HCT116 (cell line): ENCODE results near the gene EIF4G3. TPM values are rescaled to one million over a fixed set of nuclear protein-coding genes. Genes with fewer than 3 reads are reported as not detected.

Experiments
- ATAC-seq: fragments of 200-7000 bp; cut with Tn5 transposase; 2 replicates; pipeline ENCODE4 v1.9.1; 2020; ENCODE audit warnings: mild to moderate bottlenecking, moderate library complexity
- BruUV-seq: library from RNA; stranded (reverse); fragments of 400-500 nt; replicated peaks from 2 replicates; lab custom pipeline; 2021; lab: Mats Ljungman, UMichigan
- CTCF ChIA-PET: fragments of 300-600 bp; sonication (Branson Sonifier 250); formaldehyde crosslinking; loops from one replicate; lab custom pipeline; 2021; ENCODE audit warnings: antibody characterized with exemption; lab: Charles Lee
- POLR2A ChIA-PET: fragments of 300-600, 350-600 bp; sonication (Branson Sonifier 250); formaldehyde crosslinking; loops from one replicate; lab custom pipeline; 2021; ENCODE audit warnings: antibody characterized with exemption; lab: Charles Lee
- RAD21 ChIA-PET, 2 experiments: fragments of 300-600 bp; sonication (Branson Sonifier 250); formaldehyde crosslinking; loops; one replicate each; lab custom pipeline; 2023; ENCODE audit warnings: low total read pairs in 2 of 2; ENCODE audit not compliant: uncharacterized antibody in 2 of 2, unreplicated experiment in 2 of 2, low non-redundant PET in 1 of 2; lab: Charles Lee
- DNase-seq: peaks from one replicate; pipeline ENCODE4 v3.0.0-alpha.2; 2010; ENCODE audit warnings: low read depth, low spot score
- H2AFZ ChIP-seq: fragments of 200-600 bp; shearing (Covaris generic), sonication (generic); 2 replicates; pipeline ENCODE4 v1.6.1; 2017; ENCODE audit warnings: low read depth, mixed run types, mixed read lengths, antibody characterized with exemption, low read length; ENCODE audit not compliant: poor library complexity, severe bottlenecking
- H3K27ac ChIP-seq: 2 replicates; pipeline ENCODE4 v1.5.1; 2012; ENCODE audit warnings: low read depth, low read length
- H3K27me3 ChIP-seq: fragments of 200-600 bp; sonication (generic); 2 replicates; pipeline ENCODE4 v1.6.1; 2016; ENCODE audit warnings: mixed run types, low read length, mixed read lengths; ENCODE audit not compliant: insufficient read depth
- H3K36me3 ChIP-seq, 2 experiments: fragments of 200-500 bp in 1 of 2; fragments of 200-600 bp in 1 of 2; sonication (Bioruptor generic) in 1 of 2; sonication (generic) in 1 of 2; 2 replicates each; pipeline versions ENCODE4 v1.5.1 to v1.6.1; 2014 to 2016; ENCODE audit warnings: low read length in 2 of 2, inconsistent platforms in 1 of 2, mixed read lengths in 1 of 2, mixed run types in 1 of 2; ENCODE audit not compliant: insufficient read depth in 2 of 2, control insufficient read depth in 1 of 2
- H3K4me1 ChIP-seq, 2 experiments: fragments of 200-600 bp in 1 of 2; sonication (generic) in 1 of 2; 2 replicates each; pipeline versions ENCODE4 v1.5.1 to v1.6.1; 2012 to 2017; ENCODE audit warnings: low read length in 2 of 2, inconsistent platforms in 1 of 2, mild to moderate bottlenecking in 1 of 2, mixed read lengths in 1 of 2, mixed run types in 1 of 2, moderate library complexity in 1 of 2; ENCODE audit not compliant: insufficient read depth in 2 of 2, control insufficient read depth in 1 of 2
- H3K4me2 ChIP-seq: fragments of 200-600 bp; sonication (generic); 2 replicates; pipeline ENCODE4 v1.6.1; 2017; ENCODE audit warnings: mixed run types, low read length, mixed read lengths
- H3K4me3 ChIP-seq, 2 experiments: fragments of 200-600 bp in 1 of 2; sonication (generic) in 1 of 2; replicated peaks in 1 of 2; 2 replicates each; pipeline ENCODE4 v1.5.1; 2011 to 2016; ENCODE audit warnings: low read length in 2 of 2, control low read depth in 1 of 2, low read depth in 1 of 2, mild to moderate bottlenecking in 1 of 2, mixed read lengths in 1 of 2, mixed run types in 1 of 2
- H3K79me2 ChIP-seq: fragments of 200-600 bp; sonication (generic); 2 replicates; pipeline ENCODE4 v1.6.1; 2017; ENCODE audit warnings: mild to moderate bottlenecking, mixed run types, low read length, moderate library complexity, mixed read lengths; ENCODE audit not compliant: insufficient read depth
- H3K9ac ChIP-seq: fragments of 200-600 bp; sonication (generic); 2 replicates; pipeline ENCODE4 v1.6.1; 2016; ENCODE audit warnings: low read length, mixed read lengths
- H3K9me2 ChIP-seq: fragments of 200-600 bp; sonication (generic), shearing (Covaris generic); 2 replicates; pipeline ENCODE4 v1.6.1; 2017; ENCODE audit warnings: mixed run types, mild to moderate bottlenecking, moderate library complexity; ENCODE audit not compliant: insufficient read depth
- H3K9me3 ChIP-seq, 2 experiments: fragments of 200-500 bp in 1 of 2; fragments of 200-600 bp in 1 of 2; sonication (Bioruptor generic) in 1 of 2; sonication (generic) in 1 of 2; 2 replicates each; pipeline ENCODE4 v1.6.1; 2014 to 2017; ENCODE audit warnings: low read length in 2 of 2, mixed read lengths in 2 of 2, inconsistent platforms in 1 of 2, low read depth in 1 of 2, mild to moderate bottlenecking in 1 of 2, mixed run types in 1 of 2, moderate library complexity in 1 of 2; ENCODE audit not compliant: control insufficient read depth in 1 of 2, insufficient read depth in 1 of 2
- H4K20me1 ChIP-seq: fragments of 200-600 bp; sonication (generic), shearing (Covaris generic); 2 replicates; pipeline ENCODE4 v1.6.1; 2017; ENCODE audit warnings: mixed run types, mild to moderate bottlenecking, moderate library complexity; ENCODE audit not compliant: insufficient read depth
- CEBPB ChIP-seq: IDR thresholded peaks from 2 replicates; pipeline ENCODE4 v1.6.1; 2012; ENCODE audit warnings: low read depth
- EGR1 ChIP-seq: IDR thresholded peaks from 2 replicates; pipeline ENCODE4 v1.6.1; 2012; ENCODE audit warnings: low read depth
- EZH2phosphoT487 ChIP-seq: fragments of 200-600 bp; IDR thresholded peaks from 2 replicates; pipeline ENCODE4 v1.6.1; 2018; ENCODE audit warnings: antibody characterized with exemption, borderline replicate concordance
- FOSL1 ChIP-seq: IDR thresholded peaks from 2 replicates; pipeline ENCODE4 v1.6.1; 2012; ENCODE audit warnings: low read depth
- JUND ChIP-seq: IDR thresholded peaks from 2 replicates; pipeline ENCODE4 v1.6.1; 2012
- POLR2A ChIP-seq: IDR thresholded peaks from 2 replicates; pipeline ENCODE4 v1.7.0; 2011; ENCODE audit warnings: borderline replicate concordance; ENCODE audit not compliant: insufficient read depth, insufficient read length; ENCODE audit errors: extremely low read depth
- POLR2AphosphoS5 ChIP-seq: IDR thresholded peaks from 2 replicates; pipeline ENCODE4 v1.6.1; 2011; ENCODE audit warnings: mild to moderate bottlenecking, low read depth, low read length, moderate library complexity
- SP1 ChIP-seq: IDR thresholded peaks from 2 replicates; pipeline ENCODE4 v1.6.1; 2012; ENCODE audit warnings: low read depth
- YY1 ChIP-seq: IDR thresholded peaks from 2 replicates; pipeline ENCODE4 v1.6.1; 2011; ENCODE audit warnings: low read length, low read depth, moderate library complexity, mild to moderate bottlenecking; ENCODE audit not compliant: insufficient replicate concordance; ENCODE audit errors: extremely low read depth
- ZFX ChIP-seq: fragments of 450-650 bp; IDR thresholded peaks from 2 replicates; pipeline ENCODE4 v1.6.1; 2017
- ZNF274 ChIP-seq: fragments of 200-500 bp; sonication (Bioruptor generic); IDR thresholded peaks from 2 replicates; pipeline ENCODE4 v1.6.1; 2014; ENCODE audit warnings: mild to moderate bottlenecking, low read depth, low read length, inconsistent platforms
- intact Hi-C: fragments of 100-400 bp; cut with micrococcal nuclease; formaldehyde crosslinking; loops from 2 replicates; pipeline ENCODE4 v1.10.0; 2022
- total RNA-seq: library from RNA; stranded (reverse); gene quantifications from one replicate; pipeline ENCODE4 v1.2.1, GENCODE V29; 2021; ENCODE audit not compliant: unreplicated experiment
- TF ChIP-seq, protein P1 (sequence below): IDR thresholded peaks from 2 replicates; pipeline ENCODE4 v1.6.1; 2012
- TF ChIP-seq, protein P2 (sequence below): IDR thresholded peaks from 2 replicates; pipeline ENCODE4 v1.6.1; 2012; ENCODE audit warnings: low read depth

Gene EIF4G3
- total RNA-seq, 1 experiment from 2014 or later = 40.1 TPM

DNA sequence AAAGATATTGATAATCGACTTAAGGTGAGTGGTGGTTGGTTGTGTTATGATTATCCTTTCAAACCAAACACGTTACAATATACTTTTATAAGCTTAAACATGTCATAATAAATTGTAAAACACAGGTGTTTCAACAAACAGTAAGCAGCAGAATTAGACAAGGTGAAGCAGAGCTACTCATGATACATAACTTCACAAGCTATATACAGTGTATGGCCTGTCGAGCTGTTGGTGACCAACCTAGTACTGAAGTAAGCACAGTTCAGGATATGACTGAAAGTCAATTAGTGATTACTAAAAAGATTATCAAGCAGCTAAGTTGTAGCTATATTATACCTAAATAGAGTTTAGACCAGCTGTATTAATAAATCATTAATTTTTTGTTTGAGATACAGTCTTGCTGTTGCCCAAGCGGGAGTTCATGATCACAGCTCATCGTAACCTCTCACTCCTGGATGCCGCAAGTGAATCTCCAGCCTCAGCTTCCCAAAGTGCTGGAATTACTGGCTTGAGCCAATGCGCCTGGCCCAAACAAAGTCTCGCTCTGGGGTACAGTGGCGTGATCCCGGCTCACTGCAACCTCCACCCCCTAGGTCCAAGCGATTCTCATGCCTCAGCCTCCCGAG lies 148.1 kb downstream of the EIF4G3 start:
- Histone ChIP-seq H3K4me2 (no peak overlapping the region), H3K9me3 (no peaks in the 10 kb centered on the region), H3K9ac (no peak overlapping the region), H3K4me1 (peaks cover 0 to 9% of the 10 kb centered on the region in 2 experiments; a peak in 2 of 4 replicates), H3K4me3 (no peak overlapping the region), H3K79me2 (peaks cover 6% of the 10 kb centered on the region; the same call in 1 of the 2 replicates), H2AFZ (no peak overlapping the region), H4K20me1 (no peaks in the 10 kb centered on the region), H3K27me3 (no peaks in the 10 kb centered on the region), H3K9me2 (no peaks in the 10 kb centered on the region; the same call in 1 of the 2 replicates), H3K27ac (no peak overlapping the region), H3K36me3 (no peaks in the 10 kb centered on the region)
- no peak for TF ChIP-seq SP1
- TF ChIP-seq ZFX = no peak
- TF ChIP-seq YY1 = no peak
- TF ChIP-seq POLR2A = no peak
- no peak for TF ChIP-seq ZNF274
- TF ChIP-seq JUND = no peak
- TF ChIP-seq, protein P1, sequence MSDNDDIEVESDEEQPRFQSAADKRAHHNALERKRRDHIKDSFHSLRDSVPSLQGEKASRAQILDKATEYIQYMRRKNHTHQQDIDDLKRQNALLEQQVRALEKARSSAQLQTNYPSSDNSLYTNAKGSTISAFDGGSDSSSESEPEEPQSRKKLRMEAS = no peak
- no peak for TF ChIP-seq CEBPB
- no peak for TF ChIP-seq POLR2AphosphoS5
- TF ChIP-seq FOSL1 = no peak
- RAD21 ChIA-PET = interaction anchor here (0.5 to 0.7 kb wide), 3 partner anchors 162 to 168 kb away, joined by 3 to 4 read pairs (median 3); no protein-coding TSS in a partner anchor
- BruUV-seq = no TSS peak
- ATAC-seq (no peak), DNase-seq (no peak)
- intact Hi-C loops = no loop called here
- POLR2A ChIA-PET = no interaction called here
- CTCF ChIA-PET = no interaction called here

DNA sequence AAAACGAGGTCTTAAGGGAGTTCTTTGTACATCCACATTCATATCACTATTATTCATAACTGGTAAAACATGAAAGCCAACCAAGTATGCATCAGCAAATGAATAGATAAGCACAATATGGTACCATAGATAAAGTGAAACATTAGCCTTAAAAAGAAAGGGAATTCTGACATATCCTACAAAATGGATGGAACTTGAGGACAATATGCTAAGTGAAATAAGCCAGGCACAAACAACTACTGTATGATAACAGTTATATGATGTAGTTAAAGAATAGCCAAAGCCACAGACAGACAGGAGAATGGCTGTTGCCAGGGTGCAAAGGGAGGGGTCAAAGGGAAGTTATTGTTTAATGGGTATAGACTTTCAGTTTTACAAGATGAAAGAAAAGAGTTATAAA lies 148.9 kb downstream of the EIF4G3 start:
- H3K4me1 ChIP-seq = peaks cover 2 to 11% of the 10 kb centered on the region in 2 experiments
- no peaks in the 10 kb centered on the region for H4K20me1 ChIP-seq
- ChIA-PET CTCF (no interaction called here), POLR2A (no interaction called here), RAD21 (no interaction called here)
- no peaks in the 10 kb centered on the region for H3K27me3 ChIP-seq
- intact Hi-C loops = no loop called here
- no peak overlapping the region for H3K4me3 ChIP-seq
- no peaks in the 10 kb centered on the region for H3K36me3 ChIP-seq
- DNase-seq = no peak
- no peak overlapping the region for H3K27ac ChIP-seq
- H3K4me2 ChIP-seq = no peak overlapping the region
- ATAC-seq = no peak
- BruUV-seq = no TSS peak
- no peak overlapping the region for H3K9ac ChIP-seq
- peaks cover 6% of the 10 kb centered on the region; the same call in 1 of the 2 replicates for H3K79me2 ChIP-seq
- H2AFZ ChIP-seq = no peak overlapping the region
- no peaks in the 10 kb centered on the region; the same call in 1 of the 2 replicates for H3K9me2 ChIP-seq
- no peaks in the 10 kb centered on the region for H3K9me3 ChIP-seq
- TF ChIP-seq EGR1 (no peak), POLR2AphosphoS5 (no peak), EZH2phosphoT487 (no peak), YY1 (no peak), SP1 (no peak), CEBPB (no peak), POLR2A (no peak), JUND (no peak)
- TF ChIP-seq, protein P2, sequence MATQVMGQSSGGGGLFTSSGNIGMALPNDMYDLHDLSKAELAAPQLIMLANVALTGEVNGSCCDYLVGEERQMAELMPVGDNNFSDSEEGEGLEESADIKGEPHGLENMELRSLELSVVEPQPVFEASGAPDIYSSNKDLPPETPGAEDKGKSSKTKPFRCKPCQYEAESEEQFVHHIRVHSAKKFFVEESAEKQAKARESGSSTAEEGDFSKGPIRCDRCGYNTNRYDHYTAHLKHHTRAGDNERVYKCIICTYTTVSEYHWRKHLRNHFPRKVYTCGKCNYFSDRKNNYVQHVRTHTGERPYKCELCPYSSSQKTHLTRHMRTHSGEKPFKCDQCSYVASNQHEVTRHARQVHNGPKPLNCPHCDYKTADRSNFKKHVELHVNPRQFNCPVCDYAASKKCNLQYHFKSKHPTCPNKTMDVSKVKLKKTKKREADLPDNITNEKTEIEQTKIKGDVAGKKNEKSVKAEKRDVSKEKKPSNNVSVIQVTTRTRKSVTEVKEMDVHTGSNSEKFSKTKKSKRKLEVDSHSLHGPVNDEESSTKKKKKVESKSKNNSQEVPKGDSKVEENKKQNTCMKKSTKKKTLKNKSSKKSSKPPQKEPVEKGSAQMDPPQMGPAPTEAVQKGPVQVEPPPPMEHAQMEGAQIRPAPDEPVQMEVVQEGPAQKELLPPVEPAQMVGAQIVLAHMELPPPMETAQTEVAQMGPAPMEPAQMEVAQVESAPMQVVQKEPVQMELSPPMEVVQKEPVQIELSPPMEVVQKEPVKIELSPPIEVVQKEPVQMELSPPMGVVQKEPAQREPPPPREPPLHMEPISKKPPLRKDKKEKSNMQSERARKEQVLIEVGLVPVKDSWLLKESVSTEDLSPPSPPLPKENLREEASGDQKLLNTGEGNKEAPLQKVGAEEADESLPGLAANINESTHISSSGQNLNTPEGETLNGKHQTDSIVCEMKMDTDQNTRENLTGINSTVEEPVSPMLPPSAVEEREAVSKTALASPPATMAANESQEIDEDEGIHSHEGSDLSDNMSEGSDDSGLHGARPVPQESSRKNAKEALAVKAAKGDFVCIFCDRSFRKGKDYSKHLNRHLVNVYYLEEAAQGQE = no peak
- TF ChIP-seq, protein P1 = no peak
